ENCODE data around the gene AIRE. TPM values are rescaled to one million over a fixed set of nuclear protein-coding genes. Genes with fewer than 3 reads are reported as not detected.
A peak's percentile ranks its signal among the peaks of the same experiment; 100 is the strongest.

Gene AIRE
- total RNA-seq, 1 experiment from 2014 or later, result 0.17 TPM

DNA sequence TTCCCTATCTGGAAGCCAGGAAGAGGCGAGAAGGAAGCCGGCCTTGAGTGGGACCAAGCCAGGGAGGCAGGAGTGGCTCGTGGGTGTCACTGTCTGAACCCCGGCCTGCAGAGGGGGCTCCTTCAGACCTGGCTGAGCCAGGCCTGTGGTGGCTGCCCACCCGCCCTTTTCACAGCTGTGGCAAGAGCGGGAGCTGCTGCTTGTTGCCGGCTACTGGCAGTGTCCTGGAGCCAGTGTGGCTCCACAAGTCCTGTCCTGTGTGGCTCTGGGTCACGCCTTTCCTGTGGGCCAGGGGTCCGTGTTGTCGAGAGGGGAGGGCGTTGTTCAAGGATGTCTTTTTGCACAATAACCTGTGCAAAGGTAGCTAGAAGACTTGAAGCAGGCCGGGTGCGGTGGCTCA lies 15.5 kb downstream of the AIRE start:
- Histone ChIP-seq H4K20me1 (ENCODE audit: control insufficient read depth, insufficient read depth, insufficient read length) (no peaks in the 10 kb centered on the region), H2BK120ac (ENCODE audit: low read depth, low read length, poor library complexity, severe bottlenecking) (no peak overlapping the region), H3K27me3 (ENCODE audit: insufficient read depth, low read length) (no peaks in the 10 kb centered on the region), H3K9me3 (ENCODE audit: control insufficient read depth, low read depth, low read length) (no peaks in the 10 kb centered on the region), H2BK5ac (ENCODE audit: insufficient read length, low read length) (no peak overlapping the region), H2BK12ac (ENCODE audit: insufficient read length, low read depth, low read length) (no peak overlapping the region), H2BK20ac (ENCODE audit: low read depth, low read length, poor library complexity, severe bottlenecking) (no peak overlapping the region), H4K8ac (replicated peaks; ENCODE audit: insufficient read length, low read depth, low read length) (no peak overlapping the region), H3K9ac (ENCODE audit: extremely low read depth, insufficient read length, low read length) (no peak overlapping the region), H3K4me1 (ENCODE audit: insufficient read depth, low read length) (no peaks in the 10 kb centered on the region; the same call in 1 of the 2 replicates), H2BK15ac (ENCODE audit: low read depth, low read length) (no peak overlapping the region), H4K5ac (ENCODE audit: insufficient read length, low read depth, low read length) (no peak overlapping the region), H3K18ac (ENCODE audit: insufficient read length, low read depth, low read length) (no peak overlapping the region), H3K27ac (ENCODE audit: insufficient read length, low read depth, low read length) (no peak overlapping the region), H3K23ac (ENCODE audit: insufficient read length, low read depth, low read length) (no peak overlapping the region), H3K14ac (ENCODE audit: insufficient read depth, low read length) (no peak overlapping the region), H3K4ac (ENCODE audit: low read depth, low read length) (no peak overlapping the region), H3T11ph (ENCODE audit: low read length) (no peak overlapping the region), H3K79me1 (ENCODE audit: insufficient read depth, low read depth, low read length, poor library complexity, severe bottlenecking) (no peaks in the 10 kb centered on the region), H4K91ac (ENCODE audit: insufficient read length, low read depth, low read length) (no peak overlapping the region), H2AK5ac (ENCODE audit: insufficient read length, low read length) (no peak overlapping the region), H3K23me2 (ENCODE audit: insufficient read length, low read depth, low read length, poor library complexity, severe bottlenecking) (peaks cover 5% of the 10 kb centered on the region), H3K79me2 (ENCODE audit: insufficient read depth, low read length) (no peaks in the 10 kb centered on the region), H2AFZ (ENCODE audit: low read length) (no peak overlapping the region), H3K4me2 (ENCODE audit: insufficient read depth, insufficient read length, low read length) (peak overlapping the region; percentile 44), H3K56ac (ENCODE audit: insufficient read length, low read depth, low read length) (no peak overlapping the region)
- DNase-seq, result no peak
- no peaks in the 10 kb centered on the region for H3K9me3 Mint-ChIP-seq
- H3K27me3 Mint-ChIP-seq (ENCODE audit: low read depth), result peaks cover 11% of the 10 kb centered on the region
- TF ChIP-seq, protein P1, sequence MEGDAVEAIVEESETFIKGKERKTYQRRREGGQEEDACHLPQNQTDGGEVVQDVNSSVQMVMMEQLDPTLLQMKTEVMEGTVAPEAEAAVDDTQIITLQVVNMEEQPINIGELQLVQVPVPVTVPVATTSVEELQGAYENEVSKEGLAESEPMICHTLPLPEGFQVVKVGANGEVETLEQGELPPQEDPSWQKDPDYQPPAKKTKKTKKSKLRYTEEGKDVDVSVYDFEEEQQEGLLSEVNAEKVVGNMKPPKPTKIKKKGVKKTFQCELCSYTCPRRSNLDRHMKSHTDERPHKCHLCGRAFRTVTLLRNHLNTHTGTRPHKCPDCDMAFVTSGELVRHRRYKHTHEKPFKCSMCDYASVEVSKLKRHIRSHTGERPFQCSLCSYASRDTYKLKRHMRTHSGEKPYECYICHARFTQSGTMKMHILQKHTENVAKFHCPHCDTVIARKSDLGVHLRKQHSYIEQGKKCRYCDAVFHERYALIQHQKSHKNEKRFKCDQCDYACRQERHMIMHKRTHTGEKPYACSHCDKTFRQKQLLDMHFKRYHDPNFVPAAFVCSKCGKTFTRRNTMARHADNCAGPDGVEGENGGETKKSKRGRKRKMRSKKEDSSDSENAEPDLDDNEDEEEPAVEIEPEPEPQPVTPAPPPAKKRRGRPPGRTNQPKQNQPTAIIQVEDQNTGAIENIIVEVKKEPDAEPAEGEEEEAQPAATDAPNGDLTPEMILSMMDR (conservative IDR thresholded peaks at IDR 0.05), result no peak
- peaks cover 0 to 2% (median 0%) of the 10 kb centered on the region in 3 experiments; a peak in 1 of 7 replicates for H3K36me3 Mint-ChIP-seq (ENCODE audit: insufficient read depth in 1 of 3, low read depth in 3 of 3)
- peak overlapping the region; percentile 66 to 80 for H3K4me3 Mint-ChIP-seq
- no peak overlapping the region for H3K27ac Mint-ChIP-seq
- WGBS (ENCODE audit: extremely low coverage, insufficient read length, low lambda C conversion rate), result no CpG with 5 or more reads among the region's 13 CpGs
- peaks cover 18 to 32% of the 10 kb centered on the region in 2 experiments for H3K4me1 Mint-ChIP-seq
